Activated CD4-positive, alpha-beta T cell treated with anti-CD3 and anti-CD28 coated beads for 1 hour (primary cell): ENCODE data around the gene SND1.

ENCODE experiments used
- DNase-seq: peaks from one replicate; pipeline ENCODE4 v3.0.0-alpha.2; 2020

Gene SND1

GRCh38 chr7:127776776-127777386, 124.9 kb downstream of the SND1 start:
- DNase-seq, result no peak

GRCh38 chr7:127780489-127780888, 128.5 kb downstream of the SND1 start:
- no peak for DNase-seq

- DNase-seq, result no peak
Measured at GRCh38 chr7:127781081-127781480, 129.1 kb downstream of the SND1 start.

- DNase-seq, result no peak
Measured at GRCh38 chr7:127782075-127782474, 130.1 kb downstream of the SND1 start.

- no peak for DNase-seq
Measured at GRCh38 chr7:127782654-127783559, 130.9 kb downstream of the SND1 start.

GRCh38 chr7:127786184-127786583, 134.2 kb downstream of the SND1 start:
- no peak for DNase-seq

GRCh38 chr7:127789031-127789430, 137.0 kb downstream of the SND1 start:
- no peak for DNase-seq

GRCh38 chr7:127791446-127792189, 139.6 kb downstream of the SND1 start:
- no peak for DNase-seq

GRCh38 chr7:127792528-127793342, 140.7 kb downstream of the SND1 start:
- no peak for DNase-seq

GRCh38 chr7:127793582-127793981, 141.6 kb downstream of the SND1 start:
- no peak for DNase-seq

- no peak for DNase-seq
Measured at GRCh38 chr7:127794136-127794535, 142.1 kb downstream of the SND1 start.

- no peak for DNase-seq
Measured at GRCh38 chr7:127794551-127794950, 142.6 kb downstream of the SND1 start.

GRCh38 chr7:127798023-127798422, 146.0 kb downstream of the SND1 start:
- DNase-seq, result no peak

GRCh38 chr7:127798769-127799372, 146.9 kb downstream of the SND1 start:
- no peak for DNase-seq

- DNase-seq, result no peak
Measured at GRCh38 chr7:127799535-127800305, 147.7 kb downstream of the SND1 start.

- no peak for DNase-seq
Measured at GRCh38 chr7:127802845-127803244, 150.9 kb downstream of the SND1 start.

- no peak for DNase-seq
Measured at GRCh38 chr7:127803626-127804025, 151.6 kb downstream of the SND1 start.

- no peak for DNase-seq
Measured at GRCh38 chr7:127807340-127807739, 155.3 kb downstream of the SND1 start.

- no peak for DNase-seq
Measured at GRCh38 chr7:127807829-127808228, 155.8 kb downstream of the SND1 start.

- DNase-seq, result no peak
Measured at GRCh38 chr7:127809261-127809702, 157.3 kb downstream of the SND1 start.

- DNase-seq, result no peak
Measured at GRCh38 chr7:127810113-127810512, 158.1 kb downstream of the SND1 start.
